Fibroblast of skin of left biceps (primary cell): ENCODE results near the gene PKP1.
"Not testable (repeated sequence)": the region's sequence is repeated elsewhere in the genome, so short reads cannot be mapped to it uniquely, and the experiment has no call there.

Source experiments
- DNase-seq, 2 experiments: peaks; one replicate each; pipeline ENCODE4 v3.0.0-alpha.2; 2013; ENCODE audit warnings: low read depth in 2 of 2

PKP1 gene

GRCh38 chr1:201282931-201283829 lies at the start of gene PKP1:
PKP1 (plus strand) TSS chr1:201283506; CDS start chr1:201283703, 197 bp downstream.
- DNase-seq: no peak

- DNase-seq: not testable (repeated sequence)
These were observed 43.7 kb upstream of the PKP1 start for GRCh38 chr1:201239646-201240045.

- DNase-seq: no peak
These were observed 43.1 kb upstream of the PKP1 start for GRCh38 chr1:201240171-201240570.

GRCh38 chr1:201241736-201242135 lies 41.6 kb upstream of the PKP1 start:
- DNase-seq: no peak

GRCh38 chr1:201245082-201245481 lies 38.2 kb upstream of the PKP1 start:
- no peak for DNase-seq

GRCh38 chr1:201248721-201249559 lies 34.4 kb upstream of the PKP1 start:
- no peak for DNase-seq

GRCh38 chr1:201250326-201251011 lies 32.8 kb upstream of the PKP1 start:
- DNase-seq: no peak

GRCh38 chr1:201251411-201251810 lies 31.9 kb upstream of the PKP1 start:
- no peak for DNase-seq

- DNase-seq: no peak
These were observed 31.4 kb upstream of the PKP1 start for GRCh38 chr1:201251851-201252430.

- DNase-seq: no peak
These were observed 30.3 kb upstream of the PKP1 start for GRCh38 chr1:201252944-201253371.

GRCh38 chr1:201253411-201253810 lies 29.9 kb upstream of the PKP1 start:
- DNase-seq: no peak

GRCh38 chr1:201253906-201254624 lies 29.2 kb upstream of the PKP1 start:
- DNase-seq: no peak

GRCh38 chr1:201254625-201255478 lies 28.5 kb upstream of the PKP1 start:
- no peak for DNase-seq

GRCh38 chr1:201255479-201256362 lies 27.6 kb upstream of the PKP1 start:
- DNase-seq: no peak

GRCh38 chr1:201258132-201258531 lies 25.2 kb upstream of the PKP1 start:
- not testable (repeated sequence) for DNase-seq

GRCh38 chr1:201258763-201259230 lies 24.5 kb upstream of the PKP1 start:
- DNase-seq: no peak

GRCh38 chr1:201259476-201260235 lies 23.6 kb upstream of the PKP1 start:
- no peak for DNase-seq

GRCh38 chr1:201260236-201260590 lies 23.1 kb upstream of the PKP1 start:
- DNase-seq: no peak
